OCI-LY7 (cell line): ENCODE results near the gene NBL1. TPM values are rescaled to one million over a fixed set of nuclear protein-coding genes. Genes with fewer than 3 reads are reported as not detected.

Experiments
- BruUV-seq: library from RNA; stranded (reverse); fragments of 400-500 nt; replicated peaks from 2 replicates; lab custom pipeline; 2021; lab: Mats Ljungman, UMichigan
- CTCF ChIA-PET: fragments of 300-600 bp; sonication (Branson Sonifier 250); formaldehyde crosslinking; loops from one replicate; lab custom pipeline; 2022; ENCODE audit warnings: antibody characterized with exemption; ENCODE audit not compliant: unreplicated experiment; lab: Charles Lee
- POLR2A ChIA-PET: fragments of 300-600 bp; sonication (Branson Sonifier 250); formaldehyde crosslinking; loops from one replicate; lab custom pipeline; 2022; ENCODE audit warnings: antibody characterized with exemption; lab: Charles Lee
- DNase-seq: peaks from one replicate; pipeline ENCODE4 v3.0.0-alpha.2; 2015; ENCODE audit warnings: low spot score
- H2AFZ ChIP-seq: fragments of 200-600 bp; sonication (generic), shearing (Covaris generic); 2 replicates; pipeline ENCODE4 v1.6.1; 2014; ENCODE audit warnings: mild to moderate bottlenecking, antibody characterized with exemption, low read length, moderate library complexity
- H3K27ac ChIP-seq: fragments of 200-600 bp; sonication (generic); 2 replicates; pipeline ENCODE4 v1.5.1; 2014; ENCODE audit warnings: mixed run types, low read depth, mild to moderate bottlenecking, moderate library complexity, low read length, inconsistent platforms; ENCODE audit not compliant: poor library complexity, severe bottlenecking
- H3K36me3 ChIP-seq: fragments of 200-600 bp; sonication (generic); 2 replicates; pipeline ENCODE4 v1.6.1; 2014; ENCODE audit warnings: mild to moderate bottlenecking, antibody characterized with exemption, low read length, moderate library complexity, mixed read lengths; ENCODE audit not compliant: insufficient read depth
- H3K4me1 ChIP-seq: fragments of 200-600 bp; sonication (generic); 2 replicates; pipeline ENCODE4 v1.5.1; 2014; ENCODE audit warnings: mild to moderate bottlenecking, low read length; ENCODE audit not compliant: insufficient read depth, poor library complexity, severe bottlenecking
- H3K4me2 ChIP-seq: fragments of 200-600 bp; sonication (generic); 2 replicates; pipeline ENCODE4 v1.6.1; 2014; ENCODE audit warnings: mild to moderate bottlenecking, low read length
- H3K4me3 ChIP-seq: fragments of 200-600 bp; sonication (generic); 2 replicates; pipeline ENCODE4 v1.5.1; 2014; ENCODE audit warnings: mild to moderate bottlenecking, low read depth, low read length; ENCODE audit not compliant: poor library complexity, severe bottlenecking
- H3K79me2 ChIP-seq: fragments of 200-600 bp; sonication (generic); 2 replicates; pipeline ENCODE4 v1.6.1; 2016; ENCODE audit warnings: low read depth, mild to moderate bottlenecking, low read length, moderate library complexity, mixed read lengths; ENCODE audit not compliant: insufficient read depth
- H3K9me2 ChIP-seq: fragments of 200-600 bp; sonication (generic); 2 replicates; pipeline ENCODE4 v1.6.1; 2016; ENCODE audit warnings: mild to moderate bottlenecking, low read length, mixed read lengths; ENCODE audit not compliant: insufficient read depth
- H3K9me3 ChIP-seq: fragments of 200-600 bp; sonication (generic); 2 replicates; pipeline ENCODE4 v1.6.1; 2014; ENCODE audit warnings: mild to moderate bottlenecking, mixed run types, low read length, mixed read lengths
- H4K20me1 ChIP-seq: fragments of 200-600 bp; sonication (generic); 2 replicates; pipeline ENCODE4 v1.6.1; 2014; ENCODE audit warnings: mild to moderate bottlenecking, antibody characterized with exemption, low read length, moderate library complexity, mixed read lengths; ENCODE audit not compliant: insufficient read depth
- CTCF ChIP-seq: fragments of 200-600 bp; sonication (generic); conservative IDR thresholded peaks from 2 replicates; pipeline ENCODE4 v1.5.1; 2014; ENCODE audit warnings: mild to moderate bottlenecking, antibody characterized with exemption, low read length, moderate library complexity, mixed read lengths
- EZH2phosphoT487 ChIP-seq: fragments of 200-600 bp; sonication (generic); IDR thresholded peaks from 2 replicates; pipeline ENCODE4 v1.6.1; 2018; ENCODE audit warnings: low read depth, borderline replicate concordance, mild to moderate bottlenecking, mixed run types, antibody characterized with exemption, low read length, moderate library complexity, mixed read lengths
- intact Hi-C: fragments of 100-400 bp; cut with micrococcal nuclease; formaldehyde crosslinking; loops from one replicate; pipeline ENCODE4 v1.10.0; 2022; ENCODE audit not compliant: unreplicated experiment
- total RNA-seq, 2 experiments: library from RNA; depleted of rRNA in 1 of 2; stranded (reverse); fragments of >200 nt in 1 of 2; shearing (Covaris generic) in 1 of 2; gene quantifications; 2 replicates each; pipeline ENCODE4 v1.2.3, GENCODE V29; 2014 to 2022

Gene NBL1
- total RNA-seq, 2 experiments from 2014 or later, result not detected

- no TSS peak for BruUV-seq
- H3K27ac ChIP-seq, result no peak overlapping the region
- POLR2A ChIA-PET, result no interaction called here
Observed at GRCh38 chr1:19680644-19681043, 36.5 kb downstream of the NBL1 start.

GRCh38 chr1:19682257-19682656 lies 38.1 kb downstream of the NBL1 start:
- no peak overlapping the region for H2AFZ ChIP-seq
- no peaks in the 10 kb centered on the region for H3K9me3 ChIP-seq
- no peak overlapping the region for H3K27ac ChIP-seq
- H3K79me2 ChIP-seq, result no peaks in the 10 kb centered on the region
- no peak overlapping the region for H3K4me3 ChIP-seq
- H3K4me1 ChIP-seq, result no peaks in the 10 kb centered on the region
- CTCF ChIA-PET, result no interaction called here
- no peak for TF ChIP-seq CTCF
- no peak for TF ChIP-seq EZH2phosphoT487
- DNase-seq, result no peak
- BruUV-seq, result no TSS peak
- no peaks in the 10 kb centered on the region for H3K9me2 ChIP-seq
- no peak overlapping the region for H3K4me2 ChIP-seq
- H3K36me3 ChIP-seq, result no peaks in the 10 kb centered on the region
- POLR2A ChIA-PET, result interaction anchor here (0.6 kb wide), 1 partner anchor 979 kb away, joined by 3 read pairs; the partner anchor contains the start of gene DDOST
- no peaks in the 10 kb centered on the region for H4K20me1 ChIP-seq
- intact Hi-C loops, result no loop called here

More at GRCh38 chr1:19680644-19681043, 36.5 kb downstream of the NBL1 start:
- intact Hi-C loops, result no loop called here
- Histone ChIP-seq H2AFZ (no peak overlapping the region), H3K4me2 (no peak overlapping the region), H3K79me2 (no peaks in the 10 kb centered on the region), H4K20me1 (no peaks in the 10 kb centered on the region), H3K36me3 (no peaks in the 10 kb centered on the region), H3K9me3 (no peaks in the 10 kb centered on the region), H3K9me2 (no peaks in the 10 kb centered on the region), H3K4me1 (no peaks in the 10 kb centered on the region), H3K4me3 (no peak overlapping the region)
- TF ChIP-seq CTCF, result no peak
- no peak for TF ChIP-seq EZH2phosphoT487
- CTCF ChIA-PET, result no interaction called here
- no peak for DNase-seq

GRCh38 chr1:19682901-19683300 lies 38.8 kb downstream of the NBL1 start:
- H3K9me2 ChIP-seq, result no peaks in the 10 kb centered on the region
- H3K4me2 ChIP-seq, result no peak overlapping the region
- H3K36me3 ChIP-seq, result no peaks in the 10 kb centered on the region
- ChIA-PET CTCF (no interaction called here), POLR2A (interaction anchor here (0.7 kb wide), 1 partner anchor 207 kb away, joined by 10 read pairs; no protein-coding TSS in a partner anchor)
- intact Hi-C loops, result no loop called here
- H3K27ac ChIP-seq, result no peak overlapping the region
- H3K79me2 ChIP-seq, result no peaks in the 10 kb centered on the region
- H3K9me3 ChIP-seq, result no peaks in the 10 kb centered on the region
- H2AFZ ChIP-seq, result no peak overlapping the region
- DNase-seq, result no peak
- no peaks in the 10 kb centered on the region for H3K4me1 ChIP-seq
- no peak overlapping the region for H3K4me3 ChIP-seq
- TF ChIP-seq EZH2phosphoT487 (no peak), CTCF (no peak)
- BruUV-seq, result no TSS peak
- no peaks in the 10 kb centered on the region for H4K20me1 ChIP-seq
